ENCODE data around the gene MAP3K4.
A peak's percentile ranks its signal among the peaks of the same experiment; 100 is the strongest.

Gene MAP3K4, protein sequence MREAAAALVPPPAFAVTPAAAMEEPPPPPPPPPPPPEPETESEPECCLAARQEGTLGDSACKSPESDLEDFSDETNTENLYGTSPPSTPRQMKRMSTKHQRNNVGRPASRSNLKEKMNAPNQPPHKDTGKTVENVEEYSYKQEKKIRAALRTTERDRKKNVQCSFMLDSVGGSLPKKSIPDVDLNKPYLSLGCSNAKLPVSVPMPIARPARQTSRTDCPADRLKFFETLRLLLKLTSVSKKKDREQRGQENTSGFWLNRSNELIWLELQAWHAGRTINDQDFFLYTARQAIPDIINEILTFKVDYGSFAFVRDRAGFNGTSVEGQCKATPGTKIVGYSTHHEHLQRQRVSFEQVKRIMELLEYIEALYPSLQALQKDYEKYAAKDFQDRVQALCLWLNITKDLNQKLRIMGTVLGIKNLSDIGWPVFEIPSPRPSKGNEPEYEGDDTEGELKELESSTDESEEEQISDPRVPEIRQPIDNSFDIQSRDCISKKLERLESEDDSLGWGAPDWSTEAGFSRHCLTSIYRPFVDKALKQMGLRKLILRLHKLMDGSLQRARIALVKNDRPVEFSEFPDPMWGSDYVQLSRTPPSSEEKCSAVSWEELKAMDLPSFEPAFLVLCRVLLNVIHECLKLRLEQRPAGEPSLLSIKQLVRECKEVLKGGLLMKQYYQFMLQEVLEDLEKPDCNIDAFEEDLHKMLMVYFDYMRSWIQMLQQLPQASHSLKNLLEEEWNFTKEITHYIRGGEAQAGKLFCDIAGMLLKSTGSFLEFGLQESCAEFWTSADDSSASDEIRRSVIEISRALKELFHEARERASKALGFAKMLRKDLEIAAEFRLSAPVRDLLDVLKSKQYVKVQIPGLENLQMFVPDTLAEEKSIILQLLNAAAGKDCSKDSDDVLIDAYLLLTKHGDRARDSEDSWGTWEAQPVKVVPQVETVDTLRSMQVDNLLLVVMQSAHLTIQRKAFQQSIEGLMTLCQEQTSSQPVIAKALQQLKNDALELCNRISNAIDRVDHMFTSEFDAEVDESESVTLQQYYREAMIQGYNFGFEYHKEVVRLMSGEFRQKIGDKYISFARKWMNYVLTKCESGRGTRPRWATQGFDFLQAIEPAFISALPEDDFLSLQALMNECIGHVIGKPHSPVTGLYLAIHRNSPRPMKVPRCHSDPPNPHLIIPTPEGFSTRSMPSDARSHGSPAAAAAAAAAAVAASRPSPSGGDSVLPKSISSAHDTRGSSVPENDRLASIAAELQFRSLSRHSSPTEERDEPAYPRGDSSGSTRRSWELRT (N-terminal part only)

DNA sequence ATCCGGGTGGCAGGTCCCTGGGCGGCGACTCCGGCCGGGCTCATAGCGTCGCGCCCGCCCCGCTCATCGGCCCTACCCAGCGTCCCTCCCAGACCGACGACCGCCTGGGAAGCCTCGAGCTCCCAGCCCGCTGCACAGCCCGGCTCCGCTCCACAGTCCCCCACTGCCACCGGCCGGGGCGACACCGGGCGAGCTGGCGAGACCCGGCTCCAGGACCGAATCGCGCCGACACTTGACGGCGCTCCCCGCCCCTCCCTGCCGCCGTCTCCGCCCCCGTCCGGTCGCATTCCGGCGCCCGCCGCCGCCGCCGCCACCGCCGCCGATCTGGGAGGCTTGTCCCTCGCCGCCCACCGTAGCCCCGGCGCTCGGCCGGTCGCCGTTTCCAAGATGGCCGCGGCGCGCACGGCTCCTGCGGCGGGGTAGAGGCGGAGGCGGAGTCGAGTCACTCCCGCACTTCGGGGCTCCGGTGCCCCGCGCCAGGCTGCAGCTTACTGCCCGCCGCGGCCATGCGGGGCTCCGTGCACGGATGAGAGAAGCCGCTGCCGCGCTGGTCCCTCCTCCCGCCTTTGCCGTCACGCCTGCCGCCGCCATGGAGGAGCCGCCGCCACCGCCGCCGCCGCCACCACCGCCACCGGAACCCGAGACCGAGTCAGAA lies at the start of gene MAP3K4:
MAP3K4 (plus strand) TSS at position 364 of the 655 bp plus-strand sequence; CDS start at position 527, 163 bp downstream.
- DNase-seq (ENCODE audit: low spot score): peak; percentile 69

DNA sequence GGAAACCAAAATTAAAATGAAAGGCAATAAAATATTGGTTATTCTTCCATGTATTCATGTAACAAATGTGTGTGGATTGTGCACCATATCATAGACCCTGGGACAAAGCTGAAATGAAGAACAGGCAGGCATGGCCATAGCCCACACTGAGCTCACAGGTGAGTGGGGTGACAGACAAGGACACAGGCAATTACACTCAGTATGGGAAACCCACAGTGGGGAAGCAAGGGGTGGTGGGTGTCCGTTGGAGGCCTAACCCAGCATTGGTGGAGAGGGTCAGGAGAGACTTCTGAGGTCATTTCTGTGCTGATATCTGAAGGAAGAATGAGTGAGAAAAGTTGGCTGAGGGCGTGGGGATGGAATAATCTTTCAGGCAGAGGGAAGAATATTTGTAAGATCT lies 47.6 kb upstream of the MAP3K4 start:
- no peak for DNase-seq (ENCODE audit: low spot score)

DNA sequence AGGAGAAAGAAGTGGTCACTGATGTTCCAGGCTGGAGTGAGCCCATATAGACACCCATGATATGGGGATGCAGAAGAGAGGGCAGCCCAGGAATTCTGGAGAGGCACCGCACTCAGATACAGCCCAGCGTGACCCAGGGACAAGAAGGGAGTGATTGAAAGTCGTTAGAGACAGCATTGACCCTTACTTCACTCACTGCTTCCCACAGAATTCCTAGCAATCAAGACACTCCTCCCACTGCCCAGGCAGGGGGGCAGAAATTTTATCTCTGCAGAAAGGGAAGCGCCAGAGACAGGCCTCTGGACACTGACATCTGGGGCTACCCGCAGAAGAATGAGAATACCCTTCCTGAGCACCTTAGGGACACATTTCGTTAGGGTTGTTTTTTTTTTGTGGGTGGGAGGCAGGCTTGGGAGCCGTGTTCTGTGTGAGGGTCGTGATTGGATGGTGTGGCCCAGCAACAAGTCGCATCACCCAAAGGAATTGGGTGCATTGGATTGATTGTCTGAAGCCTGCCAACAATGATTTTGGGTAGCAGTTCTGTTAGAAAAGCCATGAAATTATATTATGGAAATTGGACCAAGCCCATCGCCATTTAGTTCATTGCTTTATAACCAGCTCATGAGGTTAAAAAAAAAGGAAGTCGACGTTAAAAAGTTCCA lies 45.9 kb upstream of the MAP3K4 start:
- DNase-seq (ENCODE audit: low spot score): no peak

DNA sequence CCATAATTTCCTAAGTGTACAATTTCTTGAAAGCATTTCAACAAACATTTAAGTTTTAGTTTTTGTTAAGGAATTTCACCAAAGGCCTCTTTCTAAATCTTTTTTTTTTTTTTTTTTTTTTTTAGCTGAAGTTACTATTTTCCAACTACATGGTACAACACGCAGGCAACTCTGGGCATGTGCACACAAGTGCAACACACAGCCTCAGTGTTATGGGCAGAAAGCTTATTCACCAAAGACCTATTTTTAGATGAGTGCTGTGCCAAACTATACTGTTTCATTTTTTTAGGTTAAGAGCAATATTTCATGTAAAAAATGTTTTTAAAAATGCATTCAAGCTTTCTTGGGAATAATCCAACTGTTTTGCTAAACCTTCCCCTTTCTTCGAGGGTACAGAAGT lies 42.0 kb upstream of the MAP3K4 start:
- DNase-seq (ENCODE audit: low spot score): no peak

DNA sequence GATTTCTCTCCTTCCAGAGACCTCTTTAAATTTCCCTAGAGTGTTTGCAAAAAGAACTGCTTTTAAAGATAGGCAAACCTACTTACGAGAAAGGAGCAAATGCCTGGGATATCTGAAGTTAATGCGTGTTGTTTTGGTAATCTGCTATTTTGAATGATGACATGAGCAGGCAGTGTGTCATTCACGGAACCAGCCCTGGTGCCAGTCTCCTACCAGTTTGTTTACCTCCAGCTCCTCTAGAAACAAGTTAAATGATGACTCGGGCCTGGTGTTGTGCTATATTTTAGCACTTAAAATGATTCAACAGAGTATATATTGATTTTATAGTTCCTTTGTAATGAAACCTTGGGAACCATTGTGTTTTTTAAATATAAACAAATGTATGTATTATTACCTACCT lies 41.1 kb upstream of the MAP3K4 start:
- no peak for DNase-seq (ENCODE audit: low spot score)

DNA sequence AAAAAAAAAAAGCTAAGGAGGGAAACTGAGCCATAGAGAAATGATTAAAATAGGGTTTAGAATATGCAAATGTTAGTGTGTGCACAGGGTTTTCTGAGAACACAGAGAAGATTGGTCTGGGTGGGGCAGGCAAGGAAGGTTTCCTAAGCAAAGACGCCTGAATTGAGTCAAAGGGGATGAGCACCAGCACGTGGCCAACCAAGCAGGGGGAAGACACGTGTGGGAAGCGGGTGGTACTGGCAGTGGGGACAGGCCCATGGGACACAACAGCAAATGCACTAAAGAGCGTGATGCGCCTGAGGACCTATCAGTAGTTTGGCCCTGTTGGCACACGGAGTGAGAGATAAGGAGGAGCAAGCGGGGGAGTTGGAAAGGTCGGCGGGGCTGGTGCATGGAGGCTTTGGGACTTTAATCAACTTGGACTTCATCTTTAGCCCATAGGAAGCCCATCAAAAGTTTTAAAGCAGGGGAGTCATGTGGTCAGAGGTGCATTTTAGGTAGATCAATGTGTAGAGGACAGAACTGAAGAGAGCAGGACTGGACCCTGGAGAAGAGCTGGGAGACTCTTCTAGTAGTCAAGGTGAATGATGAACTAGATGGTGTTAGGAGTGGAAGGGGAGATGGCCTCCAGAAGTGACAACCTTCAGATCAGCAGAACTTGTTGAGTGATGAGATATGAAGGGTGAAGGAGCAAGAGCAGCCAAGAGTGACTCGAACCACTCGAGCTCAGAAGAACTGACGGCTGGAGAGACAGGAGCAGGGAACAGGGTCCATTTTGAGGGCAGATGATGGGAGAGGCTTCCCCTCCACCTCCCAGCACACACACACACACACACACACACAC lies 40.2 kb upstream of the MAP3K4 start:
- DNase-seq (ENCODE audit: low spot score): no peak

DNA sequence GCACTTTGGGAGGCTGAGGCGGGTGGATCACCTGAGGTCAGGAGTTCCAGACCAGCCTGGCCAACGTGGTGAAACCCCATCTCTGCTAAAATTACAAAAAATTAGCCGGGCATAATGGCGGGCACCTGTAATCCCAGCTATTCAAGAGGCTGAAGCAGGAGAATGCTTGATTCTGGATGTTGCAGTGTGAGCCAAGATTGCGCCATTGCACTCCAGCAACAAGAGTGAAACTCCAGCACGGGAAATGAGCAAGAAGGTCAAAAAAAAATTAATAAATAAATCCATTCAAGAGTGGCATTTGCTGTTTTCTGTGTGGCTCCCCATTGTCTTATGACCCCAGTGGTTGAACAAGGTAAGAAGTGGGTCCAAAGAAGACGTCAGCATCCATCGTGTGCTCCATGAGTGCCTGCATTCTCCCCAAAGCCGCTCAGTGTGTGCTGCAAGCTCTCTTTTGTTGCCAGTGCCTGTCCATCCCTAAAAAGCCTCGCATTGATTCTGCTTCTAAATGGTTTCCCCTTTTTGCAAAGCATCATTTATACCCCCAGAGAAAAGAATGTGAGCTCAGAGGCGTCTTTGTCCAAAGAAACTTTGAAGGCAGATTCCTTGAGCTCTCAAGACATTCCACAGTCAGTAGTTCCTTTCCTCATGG lies 38.8 kb upstream of the MAP3K4 start:
- no peak for DNase-seq (ENCODE audit: low spot score)

DNA sequence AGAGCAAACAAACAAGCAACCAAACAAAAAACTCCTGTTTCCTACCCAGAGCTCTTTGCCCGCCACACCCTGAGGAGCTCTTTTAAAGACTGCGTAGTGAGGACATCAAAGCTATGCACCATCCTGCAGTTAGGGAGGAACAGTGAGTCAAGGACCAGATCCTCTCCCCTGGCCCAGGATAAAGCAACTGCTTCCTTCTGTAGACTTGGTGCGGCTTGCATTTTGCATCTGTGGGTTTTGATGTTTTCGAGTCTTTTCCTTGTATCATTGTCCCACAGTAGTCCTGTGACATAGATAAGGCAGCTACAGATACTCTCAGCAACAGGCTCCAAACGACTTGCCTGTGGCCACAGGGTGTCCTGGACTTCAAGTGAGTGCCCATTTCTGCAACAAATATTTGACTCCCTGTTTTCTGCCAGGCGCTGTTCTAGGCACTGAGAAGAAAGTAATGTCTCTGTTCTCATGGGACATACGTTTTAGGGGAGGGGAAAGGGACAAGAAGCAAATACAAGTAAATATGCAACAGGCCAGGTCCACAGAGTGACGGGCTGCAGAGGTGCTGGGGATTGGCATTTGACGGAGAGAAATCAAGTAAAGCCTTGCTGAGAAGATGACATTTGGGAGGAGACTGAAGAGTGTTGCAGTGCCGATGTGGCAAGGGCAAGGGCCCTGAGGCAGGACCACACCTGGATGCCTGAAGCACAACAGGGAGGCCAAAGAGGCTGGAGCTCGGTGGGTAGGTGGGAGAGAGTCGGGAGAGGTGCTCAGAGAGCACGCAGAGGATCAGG lies 35.9 kb upstream of the MAP3K4 start:
- no peak for DNase-seq (ENCODE audit: low spot score)

DNA sequence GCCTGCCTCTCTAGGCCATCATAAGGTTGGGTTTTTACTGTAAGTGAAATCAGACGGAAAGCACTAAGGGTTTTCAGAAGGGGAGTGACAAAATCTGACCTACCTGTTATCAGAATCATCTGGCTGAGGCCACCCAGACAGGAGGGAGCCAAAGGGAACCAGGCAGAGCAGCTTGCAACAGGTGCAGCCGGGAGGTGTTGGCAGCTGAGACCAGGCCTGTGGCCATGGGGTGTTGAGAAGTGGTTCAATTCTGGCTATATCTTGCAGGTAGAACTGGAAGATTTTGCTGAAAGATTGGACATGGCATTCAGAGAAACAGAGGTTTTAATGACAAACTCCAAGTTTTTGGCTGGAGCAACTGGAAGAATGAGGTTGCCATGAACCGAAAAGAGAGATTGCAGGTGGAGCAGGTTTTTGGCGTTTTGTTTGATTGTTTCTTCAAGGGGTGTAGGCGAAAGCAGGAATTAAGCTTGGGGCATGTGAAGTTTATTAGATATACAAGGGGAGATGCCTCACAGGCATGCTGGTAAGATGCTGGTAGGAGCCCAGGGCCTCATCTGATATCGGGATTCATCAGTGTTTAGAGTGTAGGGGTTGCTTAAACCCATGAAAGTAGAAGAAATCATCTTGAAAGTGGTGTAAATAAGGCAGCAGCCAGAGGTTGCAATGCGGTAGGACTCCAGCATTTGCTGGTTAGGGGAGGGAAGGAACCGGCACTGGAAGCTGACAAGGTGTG lies 35.1 kb upstream of the MAP3K4 start:
- DNase-seq (ENCODE audit: low spot score): no peak

DNA sequence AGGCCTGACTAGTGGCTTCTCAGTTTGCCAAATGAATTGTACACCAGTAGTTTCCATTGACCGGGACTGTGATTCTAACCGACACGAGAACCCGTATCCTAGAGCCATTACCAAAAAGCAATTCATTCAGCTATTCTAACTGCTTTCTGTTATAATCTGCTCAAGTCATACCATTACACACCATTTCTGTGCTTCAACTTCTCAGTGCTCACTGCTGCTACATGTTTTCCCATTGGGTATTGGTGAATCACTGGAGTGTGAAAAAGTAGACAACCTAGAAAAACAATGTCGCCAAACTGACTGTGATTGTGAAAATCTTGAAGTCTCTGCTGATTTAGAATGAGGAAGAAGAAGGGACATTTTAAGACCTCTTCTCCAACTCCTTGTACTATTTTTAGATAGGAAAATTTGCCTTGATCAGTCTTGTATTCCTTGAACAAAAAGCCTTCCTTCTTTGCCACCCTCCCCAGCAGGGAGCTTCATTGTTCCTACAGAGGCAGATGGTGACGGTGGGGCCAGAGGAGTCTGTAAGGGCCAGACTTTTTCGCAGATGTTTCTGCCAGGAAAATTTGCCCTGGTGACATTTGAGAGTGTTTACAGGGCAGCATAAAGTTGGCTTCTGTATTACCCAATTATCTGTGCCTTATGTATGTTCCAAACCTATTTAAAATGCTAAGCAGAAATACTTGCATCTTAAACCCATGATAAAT lies 31.7 kb upstream of the MAP3K4 start:
- DNase-seq (ENCODE audit: low spot score): no peak

DNA sequence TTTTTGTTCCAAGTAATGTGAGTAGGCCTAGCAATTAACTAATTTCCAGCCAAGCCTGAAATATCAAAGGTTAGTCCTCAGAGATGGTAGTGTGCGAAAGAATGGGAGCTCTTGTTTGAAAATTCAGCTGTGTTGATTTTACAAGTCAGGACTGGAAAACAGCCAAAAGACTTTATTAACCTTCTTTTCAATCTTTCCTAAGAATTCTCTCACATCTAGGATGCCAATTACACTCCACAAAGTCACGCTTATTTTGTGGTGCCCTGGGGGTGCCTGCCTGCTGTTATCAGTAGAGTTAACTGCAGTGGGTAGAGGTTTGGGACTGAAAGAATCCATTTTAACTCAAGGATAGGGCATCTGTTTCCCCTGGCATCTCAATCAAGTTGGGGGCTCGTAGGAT lies 30.7 kb upstream of the MAP3K4 start:
- DNase-seq (ENCODE audit: low spot score): peak; percentile 7

DNA sequence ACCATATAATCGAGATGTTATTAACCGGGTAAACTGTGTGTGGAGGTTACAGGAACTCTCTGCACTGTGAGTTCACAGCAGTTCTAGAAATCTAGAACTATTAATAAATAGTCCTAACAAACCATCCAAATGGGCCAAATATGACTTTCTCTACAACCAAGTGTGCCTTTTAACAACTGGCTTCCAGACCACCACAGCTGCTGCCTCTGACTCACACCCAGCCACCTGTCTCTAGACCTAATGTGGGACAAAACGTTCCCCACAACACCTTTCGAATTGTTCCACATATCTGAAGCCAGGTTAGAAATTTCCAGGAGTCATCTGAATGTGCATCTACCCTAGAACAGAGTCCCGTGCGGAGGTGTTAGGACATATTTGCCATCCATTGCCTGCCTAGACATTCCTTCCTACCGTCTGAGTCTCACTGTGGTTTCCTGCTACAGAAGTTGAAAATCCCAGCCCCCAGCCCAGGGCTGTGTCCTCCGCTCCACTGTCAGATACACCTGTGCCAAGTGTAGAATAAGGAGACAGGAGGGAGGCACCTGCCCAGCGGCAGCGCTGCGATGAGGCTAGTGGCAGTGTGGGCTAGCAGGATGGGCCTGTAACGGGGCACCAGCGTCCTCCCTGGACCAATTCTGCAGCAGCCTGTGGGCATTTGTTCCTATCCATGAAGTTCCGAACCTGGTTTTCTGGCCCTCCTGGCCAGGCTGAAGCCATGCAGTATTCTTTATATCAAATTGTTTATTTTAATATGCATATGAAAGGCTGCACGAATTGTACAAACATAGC lies 28.5 kb upstream of the MAP3K4 start:
- DNase-seq (ENCODE audit: low spot score): no peak

DNA sequence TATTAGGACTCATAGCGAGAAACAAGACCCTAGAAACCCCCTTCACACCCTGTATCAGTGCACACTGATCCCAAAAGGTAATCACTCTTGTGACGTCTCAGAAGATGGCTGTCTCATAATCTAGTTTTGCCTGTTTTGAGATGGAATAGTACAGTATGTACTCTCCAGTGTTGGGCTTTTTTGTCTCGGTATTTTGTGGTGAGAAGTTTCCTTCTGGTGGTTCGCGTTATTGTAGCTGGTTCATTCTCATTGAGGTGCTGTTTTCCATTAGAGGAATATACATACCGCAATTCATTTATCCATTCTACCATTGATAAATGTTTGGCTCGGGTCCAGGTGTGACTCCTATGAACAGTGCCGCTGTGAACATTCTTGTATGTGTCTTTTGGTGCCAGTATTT lies 27.9 kb upstream of the MAP3K4 start:
- DNase-seq (ENCODE audit: low spot score): no peak

DNA sequence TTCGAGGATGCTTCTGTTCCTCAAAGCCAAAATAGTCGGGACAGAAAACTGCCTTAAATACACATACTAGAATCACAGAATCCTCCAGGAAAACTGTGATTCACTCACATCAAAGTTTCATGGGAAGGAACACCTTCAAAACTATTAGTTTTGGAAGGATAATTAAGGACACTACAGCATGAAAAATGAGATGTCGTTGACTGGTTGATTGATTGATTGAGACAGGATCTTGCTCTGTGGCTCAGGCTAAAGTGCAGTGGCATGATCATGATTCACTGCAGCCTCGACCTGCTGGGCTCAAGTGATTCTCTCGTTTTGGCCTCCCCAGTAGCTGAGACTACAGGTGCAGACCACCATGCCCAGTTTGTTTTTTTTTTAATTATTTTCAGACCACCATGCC lies 25.7 kb upstream of the MAP3K4 start:
- no peak for DNase-seq (ENCODE audit: low spot score)

DNA sequence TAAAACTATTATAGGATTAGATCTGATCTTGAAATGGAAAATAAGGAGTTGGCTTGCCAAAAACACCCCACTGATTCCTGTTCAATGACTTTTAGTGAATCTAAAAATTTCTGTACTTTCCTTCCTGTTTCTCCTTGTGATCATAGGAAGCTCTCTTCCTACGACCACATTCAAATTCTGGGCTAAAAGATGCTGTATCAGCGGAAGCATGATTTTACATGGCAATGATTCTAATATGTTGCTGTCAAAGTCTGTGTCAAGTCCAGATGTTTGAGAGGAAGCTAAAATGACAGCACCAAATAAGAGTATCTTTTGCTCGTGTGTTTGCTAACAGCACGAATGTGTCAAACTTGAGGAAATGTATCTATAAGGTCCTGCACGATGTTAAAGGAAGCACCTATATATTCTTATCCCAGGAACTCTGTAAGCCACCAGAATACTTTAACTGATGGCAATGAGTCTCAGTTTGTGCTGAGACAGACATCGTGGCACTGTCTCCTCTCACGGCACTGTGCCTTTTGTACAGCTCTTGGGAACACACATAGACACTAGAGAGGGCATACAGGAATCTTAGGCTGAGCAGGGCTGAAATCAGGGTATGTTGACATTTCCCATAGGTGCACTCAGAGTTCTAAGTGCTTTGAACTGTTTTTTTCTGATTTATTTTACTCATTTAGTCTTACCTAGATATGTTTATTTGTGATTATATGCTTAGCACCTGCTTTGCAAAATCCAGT lies 24.9 kb upstream of the MAP3K4 start:
- DNase-seq (ENCODE audit: low spot score): no peak

DNA sequence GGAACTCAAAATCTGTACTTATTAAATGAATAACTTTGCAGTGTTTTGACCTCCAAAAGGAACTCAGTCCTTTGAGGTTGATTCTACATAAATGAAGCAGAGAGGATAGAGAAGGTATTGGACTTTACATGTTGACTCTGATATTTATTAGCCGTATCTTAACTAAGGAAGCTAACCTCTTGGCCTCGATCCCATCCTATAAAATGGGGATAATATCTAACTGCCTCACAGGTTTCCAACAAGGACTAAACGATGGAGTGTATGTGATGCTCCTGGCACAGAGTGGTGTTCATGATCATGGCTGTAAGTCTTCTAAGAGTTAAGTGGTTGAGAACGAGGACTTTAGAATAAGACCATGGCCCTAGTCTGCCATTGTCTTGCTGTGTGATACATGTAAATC lies 24.2 kb upstream of the MAP3K4 start:
- DNase-seq (ENCODE audit: low spot score): no peak

Measured in globus pallidus (tissue), 1 donor.